ENCODE results near the gene GRIA4.

Gene GRIA4

GRCh38 chr11:105618343-105618955 lies 8.6 kb downstream of the GRIA4 start:
- TF ChIP-seq CTCF (IDR thresholded peaks at IDR 0.05), result no peak
- H3K9me3 ChIP-seq, result no peaks in the 10 kb centered on the region

GRCh38 chr11:105619556-105619955 lies 9.7 kb downstream of the GRIA4 start:
- Histone ChIP-seq H3K27me3 (no peaks in the 10 kb centered on the region), H3K36me3 (no peaks in the 10 kb centered on the region), H3K9me3 (no peaks in the 10 kb centered on the region), H3K4me3 (ENCODE audit: low read depth in 1 of 2, low read length in 1 of 2) (no peak overlapping the region), H3K4me1 (ENCODE audit: control insufficient read depth in 1 of 2, insufficient read depth in 1 of 2, low read depth in 1 of 2, low read length in 1 of 2) (no peaks in the 10 kb centered on the region), H3K27ac (no peak overlapping the region)
- no peak for TF ChIP-seq CTCF (IDR thresholded peaks at IDR 0.05)

More at GRCh38 chr11:105618343-105618955, 8.6 kb downstream of the GRIA4 start:
- Histone ChIP-seq H3K36me3 (no peaks in the 10 kb centered on the region), H3K27me3 (no peaks in the 10 kb centered on the region), H3K27ac (no peak overlapping the region), H3K4me1 (ENCODE audit: control insufficient read depth in 1 of 2, insufficient read depth in 1 of 2, low read depth in 1 of 2, low read length in 1 of 2) (no peaks in the 10 kb centered on the region), H3K4me3 (ENCODE audit: low read depth in 1 of 2, low read length in 1 of 2) (no peak overlapping the region)

GRCh38 chr11:105622016-105622415 lies 12.1 kb downstream of the GRIA4 start:
- no peaks in the 10 kb centered on the region for H3K9me3 ChIP-seq
- no peaks in the 10 kb centered on the region for H3K36me3 ChIP-seq
- no peaks in the 10 kb centered on the region for H3K4me1 ChIP-seq (ENCODE audit: control insufficient read depth in 1 of 2, insufficient read depth in 1 of 2, low read depth in 1 of 2, low read length in 1 of 2)
- no peaks in the 10 kb centered on the region for H3K27me3 ChIP-seq
- no peak overlapping the region for H3K4me3 ChIP-seq (ENCODE audit: low read depth in 1 of 2, low read length in 1 of 2)
- no peak overlapping the region for H3K27ac ChIP-seq
- no peak for TF ChIP-seq CTCF (IDR thresholded peaks at IDR 0.05)

GRCh38 chr11:105632316-105632715 lies 22.4 kb downstream of the GRIA4 start:
- Histone ChIP-seq H3K27me3 (no peaks in the 10 kb centered on the region), H3K4me3 (ENCODE audit: low read depth in 1 of 2, low read length in 1 of 2) (no peak overlapping the region), H3K4me1 (ENCODE audit: control insufficient read depth in 1 of 2, insufficient read depth in 1 of 2, low read depth in 1 of 2, low read length in 1 of 2) (no peaks in the 10 kb centered on the region), H3K36me3 (no peaks in the 10 kb centered on the region), H3K9me3 (no peaks in the 10 kb centered on the region), H3K27ac (no peak overlapping the region)
- TF ChIP-seq CTCF (IDR thresholded peaks at IDR 0.05), result no peak

- no peaks in the 10 kb centered on the region for H3K4me1 ChIP-seq (ENCODE audit: control insufficient read depth in 1 of 2, insufficient read depth in 1 of 2, low read depth in 1 of 2, low read length in 1 of 2)
- H3K36me3 ChIP-seq, result no peaks in the 10 kb centered on the region
- H3K27ac ChIP-seq, result no peak overlapping the region
- H3K27me3 ChIP-seq, result no peaks in the 10 kb centered on the region
- H3K9me3 ChIP-seq, result no peaks in the 10 kb centered on the region
- H3K4me3 ChIP-seq (ENCODE audit: low read depth in 1 of 2, low read length in 1 of 2), result no peak overlapping the region
- TF ChIP-seq CTCF (IDR thresholded peaks at IDR 0.05), result no peak
Observed at GRCh38 chr11:105635466-105635865, 25.6 kb downstream of the GRIA4 start.

Measured in neutrophil (primary cell).